Measurements from ENCODE around the gene SH3TC2. TPM values are rescaled to one million over a fixed set of nuclear protein-coding genes. Genes with fewer than 3 reads are reported as not detected.

Gene SH3TC2
- total RNA-seq, 1 donor from 2014 or later, result 0.43 TPM

Other genes with a start within 250 kb of the SH3TC2 start
- gene ADRB2, start 236.5 kb downstream of the SH3TC2 start, total RNA-seq, result 1.6 TPM
- 87.7 TPM for gene ABLIM3, start 78.4 kb upstream of the SH3TC2 start, total RNA-seq
- gene AFAP1L1, start 208.8 kb upstream of the SH3TC2 start, total RNA-seq, result 2.6 TPM

Data from left lobe of liver (tissue), 1 donor.